GM12878 (cell line): ENCODE measurements around the gene TIMP4.

ENCODE experiments used
- CTCF ChIP-seq, 3 experiments: IDR thresholded peaks in 2 of 3; conservative IDR thresholded peaks in 1 of 3; 2 replicates each; pipeline ENCODE4 v1.5.1; 2011; ENCODE audit warnings: low read depth in 3 of 3, low read length in 3 of 3, mild to moderate bottlenecking in 3 of 3, control low read depth in 2 of 3, moderate library complexity in 2 of 3, inconsistent platforms in 1 of 3, mixed read lengths in 1 of 3; ENCODE audit not compliant: control insufficient read depth in 2 of 3, insufficient read depth in 1 of 3; ENCODE audit errors: extremely low read depth in 1 of 3
- NKRF ChIP-seq: fragments of 450-650 bp; conservative IDR thresholded peaks from 2 replicates; pipeline ENCODE4 v1.6.1; 2017; ENCODE audit warnings: mild to moderate bottlenecking, moderate library complexity
- PBX3 ChIP-seq: IDR thresholded peaks from 2 replicates; pipeline ENCODE4 v1.6.1; 2011; ENCODE audit warnings: mild to moderate bottlenecking, low read depth, low read length, moderate library complexity; ENCODE audit not compliant: insufficient replicate concordance
- PKNOX1 ChIP-seq: fragments of 450-650 bp; IDR thresholded peaks from 2 replicates; pipeline ENCODE4 v1.6.1; 2016; ENCODE audit warnings: mild to moderate bottlenecking
- SUPT20H ChIP-seq: IDR thresholded peaks from 2 replicates; pipeline ENCODE4 v1.6.1; 2011; ENCODE audit warnings: low read depth, mild to moderate bottlenecking, low read length, moderate library complexity, borderline replicate concordance; ENCODE audit not compliant: control insufficient read depth

GRCh38 chr3:12184541-12184940 lies 25.8 kb upstream of the TIMP4 start:
- no peak for TF ChIP-seq CTCF (IDR thresholded peaks at IDR 0.05 in 2 of 3, conservative IDR thresholded peaks at IDR 0.05 in 1 of 3; ENCODE audit: control insufficient read depth in 2 of 3, extremely low read depth in 1 of 3, insufficient read depth in 1 of 3, low read depth in 3 of 3, low read length in 3 of 3)
- TF ChIP-seq PBX3 = no peak
- TF ChIP-seq SUPT20H = no peak
- TF ChIP-seq NKRF = no peak
- no peak for TF ChIP-seq PKNOX1
